GM12875 (cell line): ENCODE results near the gene ACKR4.
"Not testable (repeated sequence)": the region's sequence is repeated elsewhere in the genome, so short reads cannot be mapped to it uniquely, and the experiment has no call there.

Source experiments
- H3K4me3 ChIP-seq: one replicate; pipeline ENCODE4 v1.5.1; 2011; ENCODE audit warnings: low read depth, low read length, control low read depth
- CTCF ChIP-seq: IDR thresholded peaks from 2 replicates; pipeline ENCODE4 v1.5.1; 2011; ENCODE audit warnings: low read depth, mild to moderate bottlenecking, control low read depth, inconsistent platforms, low read length, moderate library complexity, borderline replicate concordance; ENCODE audit not compliant: insufficient read depth

ACKR4 gene

GRCh38 chr3:132593947-132594323, 3.1 kb upstream of the ACKR4 start:
- TF ChIP-seq CTCF, result no peak
- no peak overlapping the region for H3K4me3 ChIP-seq

GRCh38 chr3:132594498-132594897, 2.6 kb upstream of the ACKR4 start:
- no peak overlapping the region for H3K4me3 ChIP-seq
- no peak for TF ChIP-seq CTCF

- no peak for TF ChIP-seq CTCF
Observed at GRCh38 chr3:132595014-132595413, 2.1 kb upstream of the ACKR4 start.

GRCh38 chr3:132596326-132596725, 744 bp upstream of the ACKR4 start:
- no peak overlapping the region for H3K4me3 ChIP-seq
- TF ChIP-seq CTCF, result no peak

More at GRCh38 chr3:132595014-132595413, 2.1 kb upstream of the ACKR4 start:
- no peak overlapping the region for H3K4me3 ChIP-seq

GRCh38 chr3:132597660-132598059, 590 bp downstream of the ACKR4 start:
- H3K4me3 ChIP-seq, result no peak overlapping the region
- no peak for TF ChIP-seq CTCF

GRCh38 chr3:132598181-132598580, 1.1 kb downstream of the ACKR4 start:
- TF ChIP-seq CTCF, result no peak
- H3K4me3 ChIP-seq, result no peak overlapping the region

- H3K4me3 ChIP-seq, result not testable (repeated sequence)
Observed at GRCh38 chr3:132600614-132601013, 3.5 kb downstream of the ACKR4 start.

GRCh38 chr3:132605374-132605792, 8.3 kb downstream of the ACKR4 start:
- no peak overlapping the region for H3K4me3 ChIP-seq
- no peak for TF ChIP-seq CTCF
